HepG2 (cell line): ENCODE measurements around the gene FMNL2.

ENCODE experiments used
- CHD2 ChIP-seq: IDR thresholded peaks from 2 replicates; pipeline ENCODE4 v1.6.1; 2011; ENCODE audit warnings: low read depth, low read length, improper control_type of control experiment
- MXD4 ChIP-seq: IDR thresholded peaks from 2 replicates; pipeline ENCODE4 v1.6.1; 2016; ENCODE audit warnings: mild to moderate bottlenecking, missing biosample characterization, missing genetic modification reagents
- PHB2 ChIP-seq: fragments of 450-650 bp; IDR thresholded peaks from 2 replicates; pipeline ENCODE4 v1.6.1; 2018; ENCODE audit not compliant: partially characterized antibody
- PHF21A ChIP-seq: sonication (generic); formaldehyde crosslinking; IDR thresholded peaks from 2 replicates; pipeline ENCODE4 v1.5.0; 2020; ENCODE audit warnings: mild to moderate bottlenecking, missing genetic modification reagents
- POLR2A ChIP-seq, 2 experiments: IDR thresholded peaks; 2 replicates each; pipeline ENCODE4 v1.6.1; 2011; ENCODE audit warnings: low read depth in 2 of 2, low read length in 2 of 2, mild to moderate bottlenecking in 1 of 2, moderate library complexity in 1 of 2; ENCODE audit not compliant: insufficient read depth in 1 of 2
- RAD51 ChIP-seq: fragments of 450-650 bp; IDR thresholded peaks from 2 replicates; pipeline ENCODE4 v1.6.1; 2016; ENCODE audit warnings: borderline replicate concordance
- SAFB2 ChIP-seq: sonication (generic); formaldehyde crosslinking; IDR thresholded peaks from 2 replicates; pipeline ENCODE4 v1.5.1; 2020; ENCODE audit warnings: missing genetic modification reagents, low read depth, mild to moderate bottlenecking, borderline replicate concordance
- SOX6 ChIP-seq, 2 experiments: fragments of 450-650 bp in 1 of 2; sonication (generic) in 1 of 2; formaldehyde crosslinking in 1 of 2; IDR thresholded peaks; 2 replicates each; pipeline versions ENCODE4 v1.4.0 to v1.6.1; 2017 to 2020; ENCODE audit warnings: antibody characterized with exemption in 1 of 2, mild to moderate bottlenecking in 1 of 2, missing genetic modification reagents in 1 of 2
- ZBTB7A ChIP-seq: sonication (generic); formaldehyde crosslinking; IDR thresholded peaks from 2 replicates; pipeline ENCODE4 v1.8.0; 2022; ENCODE audit warnings: mild to moderate bottlenecking, missing genetic modification reagents
- ZNF274 ChIP-seq: sonication (generic); formaldehyde crosslinking; IDR thresholded peaks from 2 replicates; pipeline ENCODE4 v1.5.1; 2020; ENCODE audit warnings: mild to moderate bottlenecking, missing genetic modification reagents
- ZZZ3 ChIP-seq: sonication (generic); formaldehyde crosslinking; IDR thresholded peaks from 2 replicates; pipeline ENCODE4 v1.4.0; 2020; ENCODE audit warnings: missing genetic modification reagents, mild to moderate bottlenecking, borderline replicate concordance
- TF ChIP-seq, protein P1 (sequence below): sonication (generic); formaldehyde crosslinking; IDR thresholded peaks from 2 replicates; pipeline ENCODE4 v1.5.0; 2020; ENCODE audit warnings: mild to moderate bottlenecking, missing genetic modification reagents, moderate library complexity

DNA sequence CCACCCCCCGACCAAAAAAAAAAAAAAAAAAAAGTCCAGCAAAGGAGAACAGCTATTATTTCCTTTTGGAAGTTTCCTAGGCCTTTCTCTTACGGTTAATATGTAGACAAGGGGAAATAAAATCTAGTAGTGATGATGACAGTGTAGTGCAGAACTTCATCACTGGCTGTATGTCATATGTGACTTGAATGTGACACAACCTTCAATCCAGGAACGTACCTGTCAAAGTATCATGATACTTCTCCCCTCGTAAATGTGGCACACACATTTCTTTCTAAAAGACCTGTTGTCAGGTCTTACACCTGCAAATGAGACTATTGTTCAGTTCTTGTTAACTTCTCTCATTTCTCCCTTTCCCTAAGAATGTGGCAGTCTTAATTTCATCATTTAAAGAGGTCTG is 208.7 kb downstream of the FMNL2 start:
- TF ChIP-seq RAD51 (no peak), ZZZ3 (CRISPR knock-in tag) (no peak), PHF21A (no peak), SOX6 (IDR thresholded peaks at IDR 0.05) (no peak), SOX6 (CRISPR knock-in tag; IDR thresholded peaks at IDR 0.05) (no peak), POLR2A (IDR thresholded peaks at IDR 0.05; ENCODE audit: insufficient read depth in 1 of 2, low read depth in 2 of 2, low read length in 2 of 2) (no peak), ZNF274 (CRISPR knock-in tag) (no peak), ZBTB7A (CRISPR knock-in tag) (no peak), SAFB2 (no peak), PHB2 (no peak), MXD4 (CRISPR knock-in tag) (no peak), CHD2 (no peak)
- TF ChIP-seq, protein P1, sequence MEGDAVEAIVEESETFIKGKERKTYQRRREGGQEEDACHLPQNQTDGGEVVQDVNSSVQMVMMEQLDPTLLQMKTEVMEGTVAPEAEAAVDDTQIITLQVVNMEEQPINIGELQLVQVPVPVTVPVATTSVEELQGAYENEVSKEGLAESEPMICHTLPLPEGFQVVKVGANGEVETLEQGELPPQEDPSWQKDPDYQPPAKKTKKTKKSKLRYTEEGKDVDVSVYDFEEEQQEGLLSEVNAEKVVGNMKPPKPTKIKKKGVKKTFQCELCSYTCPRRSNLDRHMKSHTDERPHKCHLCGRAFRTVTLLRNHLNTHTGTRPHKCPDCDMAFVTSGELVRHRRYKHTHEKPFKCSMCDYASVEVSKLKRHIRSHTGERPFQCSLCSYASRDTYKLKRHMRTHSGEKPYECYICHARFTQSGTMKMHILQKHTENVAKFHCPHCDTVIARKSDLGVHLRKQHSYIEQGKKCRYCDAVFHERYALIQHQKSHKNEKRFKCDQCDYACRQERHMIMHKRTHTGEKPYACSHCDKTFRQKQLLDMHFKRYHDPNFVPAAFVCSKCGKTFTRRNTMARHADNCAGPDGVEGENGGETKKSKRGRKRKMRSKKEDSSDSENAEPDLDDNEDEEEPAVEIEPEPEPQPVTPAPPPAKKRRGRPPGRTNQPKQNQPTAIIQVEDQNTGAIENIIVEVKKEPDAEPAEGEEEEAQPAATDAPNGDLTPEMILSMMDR (CRISPR knock-in tag): no peak
